Ovary (tissue), 9 donors: ENCODE measurements around the gene MPPED2. TPM values are rescaled to one million over a fixed set of nuclear protein-coding genes. Genes with fewer than 3 reads are reported as not detected.

ENCODE experiments used
- DNase-seq, 5 donors: peaks; one replicate each; pipeline ENCODE4 v3.0.0-alpha.2; 2019 to 2020
- H3K27ac ChIP-seq, 2 donors: fragments of 200-600 bp; one replicate each; pipeline versions ENCODE4 v1.5.1 to v1.8.0; 2019 to 2022
- H3K27me3 ChIP-seq: fragments of 200-600 bp; one replicate; pipeline ENCODE4 v1.8.0; 2022
- H3K36me3 ChIP-seq: fragments of 200-600 bp; sonication (generic); one replicate; pipeline ENCODE4 v1.5.1; 2019
- H3K4me1 ChIP-seq: one replicate; pipeline ENCODE4 v1.8.1; 2013; ENCODE audit warnings: mild to moderate bottlenecking, moderate library complexity; ENCODE audit not compliant: insufficient read depth
- H3K4me3 ChIP-seq: fragments of 200-600 bp; sonication (generic); one replicate; pipeline ENCODE4 v1.5.1; 2017
- H3K9me3 ChIP-seq, 2 donors: fragments of 200-600 bp in 1 of 2; sonication (generic) in 1 of 2; one replicate each; pipeline versions ENCODE4 v1.5.1 to v1.8.1; 2013 to 2019; ENCODE audit warnings: mild to moderate bottlenecking in 1 of 2, moderate library complexity in 1 of 2
- EP300 ChIP-seq: sonication (generic); formaldehyde crosslinking; IDR thresholded peaks from one replicate; pipeline ENCODE4 v1.6.1; 2017; ENCODE audit warnings: antibody characterized with exemption
- POLR2A ChIP-seq: fragments of 450-650 bp; IDR thresholded peaks from one replicate; pipeline ENCODE4 v1.6.1; 2017; ENCODE audit warnings: antibody characterized with exemption, mild to moderate bottlenecking, moderate library complexity
- WGBS, 3 donors: extraction: QIAGEN DNeasy Blood & Tissue Kit in 1 of 3; methylation state at CpG; one replicate each; pipeline versions ENCODE4 v1.1.5 to v1.1.7; 2013 to 2017; 5-methylcytosine and 5-hydroxymethylcytosine counted together
- intact Hi-C, 4 donors: fragments of 100-400 bp; cut with DNase I; formaldehyde crosslinking; loops; one replicate each; pipeline versions ENCODE4 v1.11.0 to v1.15.1; 2022 to 2023
- polyA plus RNA-seq, 2 donors: library from polyadenylated mRNA; stranded (reverse); fragments of 200-250 nt in 1 of 2; fragments of 350-450 nt in 1 of 2; fragmentation: Illumina TruSeq in 1 of 2; extraction: RNeasy Lipid Tissue Mini Kit (QIAGEN cat#74804) in 1 of 2; gene quantifications; one replicate each; pipeline ENCODE4 v1.2.3, GENCODE V29; 2013 to 2014
- total RNA-seq, 7 donors: library from RNA; depleted of rRNA in 2 of 7; stranded (reverse); fragments of >200 nt in 2 of 7; fragmentation: NEBNext Ultra II Directional in 3 of 7; extraction: Animal tissue kit (Norgen Biotek cat#: 25700) in 3 of 7; gene quantifications; one replicate each; pipeline versions ENCODE4 v1.1.0 to v1.2.4, GENCODE V29; 2016 to 2023
- TF ChIP-seq, protein P1 (sequence below), 3 donors: fragments of 450-650 bp in 2 of 3; fragments of 200-600 bp in 1 of 3; IDR thresholded peaks; one replicate each; pipeline versions ENCODE4 v1.5.1 to v1.8.0; 2016 to 2022; ENCODE audit warnings: antibody characterized with exemption in 3 of 3, mild to moderate bottlenecking in 1 of 3
- donor health status: DM: no; HTN: no; CAD: no; lungs with moderate emphysema.
- donor health status: DM: no; HTN: no; CAD: no.
- donor health status: Bipolar disorder and iron deficiency.
- donor health status: DM: yes; HTN: yes; CAD: no.
- donor health status: DM: no; HTN: no; CAD: no.
- donor health status: DM: yes; HTN: yes; CAD: no.

The MPPED2 gene
- total and polyA plus RNA-seq, 9 donors: 0.30 to 10.1 (median 2.9) TPM

DNA sequence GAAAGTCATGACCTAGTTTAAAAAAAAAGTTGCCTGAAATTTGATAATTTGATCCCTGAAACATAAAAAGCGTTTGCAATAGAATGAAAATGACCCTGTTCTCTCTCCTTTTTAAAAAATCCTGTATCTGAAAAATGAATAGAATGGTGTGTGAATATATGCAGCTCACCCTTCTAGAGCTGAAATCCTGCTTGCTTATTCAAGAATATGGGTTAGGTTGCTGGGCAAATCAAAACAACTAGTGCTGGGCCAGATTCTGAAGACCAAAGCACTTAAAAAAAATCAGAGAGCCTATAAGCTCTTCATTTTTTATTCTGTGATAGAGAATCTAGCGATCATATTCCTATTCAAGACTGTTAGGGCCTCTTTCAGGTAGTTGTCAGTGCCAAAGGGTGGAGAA, 131.6 kb downstream of the MPPED2 start:
- no peaks in the 10 kb centered on the region for H3K9me3 ChIP-seq
- no peaks in the 10 kb centered on the region for H3K4me1 ChIP-seq
- WGBS, 3 donors: 61 to 71% (median 66%) methylated on average over 2 of the region's 2 CpGs
- H3K36me3 ChIP-seq: no peaks in the 10 kb centered on the region
- no peak overlapping the region for H3K27ac ChIP-seq
- no peak for DNase-seq
- no peaks in the 10 kb centered on the region for H3K27me3 ChIP-seq
- TF ChIP-seq EP300 (no peak), POLR2A (no peak)
- TF ChIP-seq, protein P1, sequence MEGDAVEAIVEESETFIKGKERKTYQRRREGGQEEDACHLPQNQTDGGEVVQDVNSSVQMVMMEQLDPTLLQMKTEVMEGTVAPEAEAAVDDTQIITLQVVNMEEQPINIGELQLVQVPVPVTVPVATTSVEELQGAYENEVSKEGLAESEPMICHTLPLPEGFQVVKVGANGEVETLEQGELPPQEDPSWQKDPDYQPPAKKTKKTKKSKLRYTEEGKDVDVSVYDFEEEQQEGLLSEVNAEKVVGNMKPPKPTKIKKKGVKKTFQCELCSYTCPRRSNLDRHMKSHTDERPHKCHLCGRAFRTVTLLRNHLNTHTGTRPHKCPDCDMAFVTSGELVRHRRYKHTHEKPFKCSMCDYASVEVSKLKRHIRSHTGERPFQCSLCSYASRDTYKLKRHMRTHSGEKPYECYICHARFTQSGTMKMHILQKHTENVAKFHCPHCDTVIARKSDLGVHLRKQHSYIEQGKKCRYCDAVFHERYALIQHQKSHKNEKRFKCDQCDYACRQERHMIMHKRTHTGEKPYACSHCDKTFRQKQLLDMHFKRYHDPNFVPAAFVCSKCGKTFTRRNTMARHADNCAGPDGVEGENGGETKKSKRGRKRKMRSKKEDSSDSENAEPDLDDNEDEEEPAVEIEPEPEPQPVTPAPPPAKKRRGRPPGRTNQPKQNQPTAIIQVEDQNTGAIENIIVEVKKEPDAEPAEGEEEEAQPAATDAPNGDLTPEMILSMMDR (IDR thresholded peaks at IDR 0.05): no peak
- no peak overlapping the region for H3K4me3 ChIP-seq
- intact Hi-C loops: no loop called here

DNA sequence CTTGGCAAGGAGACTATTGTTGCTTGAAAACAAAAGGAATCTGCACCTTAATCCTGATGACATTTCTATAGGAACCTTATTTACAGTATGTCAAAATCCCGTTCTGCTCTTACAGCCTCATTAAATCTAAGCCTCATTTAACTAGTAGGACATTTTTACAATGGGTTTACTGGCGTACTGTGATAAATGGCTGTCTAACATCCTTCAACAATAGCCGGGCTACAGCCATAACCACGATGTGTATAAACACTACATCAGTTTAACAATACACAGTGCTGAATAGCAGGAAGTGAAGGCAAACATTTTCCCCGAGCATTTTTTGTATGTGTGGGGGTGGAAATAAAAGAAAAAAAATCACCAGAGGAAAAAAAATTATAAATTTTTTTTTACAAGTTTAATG, 132.0 kb downstream of the MPPED2 start:
- no peak overlapping the region for H3K27ac ChIP-seq
- intact Hi-C loops: no loop called here
- H3K27me3 ChIP-seq: no peaks in the 10 kb centered on the region
- no peaks in the 10 kb centered on the region for H3K9me3 ChIP-seq
- no peak for DNase-seq
- TF ChIP-seq EP300 (no peak), POLR2A (no peak)
- TF ChIP-seq, protein P1 (IDR thresholded peaks at IDR 0.05): no peak
- no peaks in the 10 kb centered on the region for H3K36me3 ChIP-seq
- 33 to 41% (median 35%) methylated on average over 5 of the region's 5 CpGs for WGBS, 3 donors
- H3K4me1 ChIP-seq: no peaks in the 10 kb centered on the region
- no peak overlapping the region for H3K4me3 ChIP-seq

DNA sequence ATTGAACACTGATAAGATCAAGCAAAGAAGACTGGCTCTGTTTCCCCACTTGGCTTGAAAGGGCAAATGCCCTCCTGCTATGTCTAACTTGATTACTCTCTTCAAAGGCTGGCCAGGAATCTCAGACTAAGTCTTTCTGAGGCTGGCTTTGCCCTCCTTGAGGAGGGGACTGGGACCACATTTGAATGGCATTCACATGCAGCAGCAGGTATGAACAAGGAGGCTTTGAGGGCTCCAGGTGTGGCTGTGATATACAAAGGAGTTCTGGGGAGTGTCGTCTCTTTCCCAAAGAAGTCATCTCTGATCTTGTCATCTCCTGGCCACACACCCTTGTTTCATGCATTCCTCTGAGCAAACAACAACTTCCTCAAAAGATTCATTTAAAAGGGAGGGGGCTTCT, 132.4 kb downstream of the MPPED2 start:
- intact Hi-C loops: no loop called here
- H3K36me3 ChIP-seq: no peaks in the 10 kb centered on the region

DNA sequence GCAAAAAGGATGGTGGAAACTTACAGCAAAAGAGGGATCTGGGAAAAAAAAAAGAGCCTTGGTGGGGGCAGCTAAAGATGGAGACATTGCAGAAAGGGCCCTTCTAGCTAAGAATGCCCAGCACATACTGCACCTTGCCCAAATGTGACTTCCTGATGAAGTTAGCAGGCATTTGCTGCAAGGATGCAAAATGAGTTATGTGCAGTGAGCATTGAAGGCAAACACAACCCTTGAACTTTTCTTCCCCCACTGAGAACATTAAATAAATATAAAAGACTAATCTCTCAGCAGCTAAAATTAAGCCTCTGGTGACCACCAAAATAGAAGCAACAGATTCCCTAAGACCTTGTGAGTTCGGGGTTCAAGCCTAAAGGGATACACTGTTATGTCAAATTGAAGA, 133.3 kb downstream of the MPPED2 start:
- H3K27ac ChIP-seq: no peak overlapping the region
- no peak overlapping the region for H3K4me3 ChIP-seq
- H3K36me3 ChIP-seq: no peaks in the 10 kb centered on the region
- H3K27me3 ChIP-seq: no peaks in the 10 kb centered on the region
- no peak for TF ChIP-seq EP300
- TF ChIP-seq, protein P1 (IDR thresholded peaks at IDR 0.05): no peak
- TF ChIP-seq POLR2A: no peak
- H3K9me3 ChIP-seq: no peaks in the 10 kb centered on the region
- intact Hi-C loops: no loop called here
- no peaks in the 10 kb centered on the region for H3K4me1 ChIP-seq
- WGBS, 3 donors: 76 to 93% (median 83%) methylated on average over 1 of the region's 1 CpG
- no peak for DNase-seq

More for the DNA sequence above, 132.4 kb downstream of the MPPED2 start:
- Histone ChIP-seq H3K4me3 (no peak overlapping the region), H3K4me1 (no peaks in the 10 kb centered on the region), H3K27me3 (no peaks in the 10 kb centered on the region), H3K9me3 (no peaks in the 10 kb centered on the region), H3K27ac (no peak overlapping the region)
- DNase-seq: no peak
- TF ChIP-seq, protein P1 (IDR thresholded peaks at IDR 0.05): no peak
- TF ChIP-seq EP300 (no peak), POLR2A (no peak)
- WGBS, 3 donors: 87 to 95% (median 90%) methylated on average over 1 of the region's 1 CpG

DNA sequence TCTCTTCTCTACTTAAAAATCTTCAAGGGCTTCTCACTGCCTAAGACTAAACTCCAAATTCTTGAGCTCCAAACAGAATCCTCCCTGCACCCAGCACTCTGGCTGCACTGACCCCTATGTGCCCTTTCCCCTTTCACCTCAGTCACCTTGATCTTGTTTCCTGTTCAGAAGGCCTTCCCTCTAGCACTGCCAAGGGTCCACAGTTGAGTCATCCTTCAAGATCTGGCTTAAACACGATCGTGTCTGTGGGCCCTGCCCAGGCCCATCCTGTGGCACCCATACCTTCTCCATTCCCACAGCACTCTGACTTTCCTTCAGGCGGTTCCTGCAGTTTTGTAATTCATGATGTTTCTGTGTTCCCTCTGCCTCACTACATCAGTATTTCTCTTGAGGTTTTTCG, 134.0 kb downstream of the MPPED2 start:
- no peak overlapping the region for H3K27ac ChIP-seq
- no peaks in the 10 kb centered on the region for H3K27me3 ChIP-seq
- H3K9me3 ChIP-seq: no peaks in the 10 kb centered on the region
- no peak for TF ChIP-seq EP300
- TF ChIP-seq POLR2A: no peak
- TF ChIP-seq, protein P1 (IDR thresholded peaks at IDR 0.05): no peak
- intact Hi-C loops: no loop called here
- 50 to 61% (median 51%) methylated on average over 4 of the region's 4 CpGs for WGBS, 3 donors
- no peak for DNase-seq
- H3K4me3 ChIP-seq: no peak overlapping the region
- H3K36me3 ChIP-seq: no peaks in the 10 kb centered on the region
- no peaks in the 10 kb centered on the region for H3K4me1 ChIP-seq
